PC-9 (cell line): ENCODE results near the gene ABCA6.

Experiments used
- EZH2 ChIP-seq: fragments of 200-600 bp; sonication (generic); IDR thresholded peaks from 2 replicates; pipeline ENCODE4 v1.8.0; 2017; ENCODE audit warnings: antibody characterized with exemption, low read depth
- TF ChIP-seq, protein P1 (sequence below): fragments of 200-600 bp; sonication (generic); conservative IDR thresholded peaks from 2 replicates; pipeline ENCODE4 v1.6.1; 2017; ENCODE audit warnings: mixed run types, antibody characterized with exemption, mild to moderate bottlenecking, moderate library complexity

DNA sequence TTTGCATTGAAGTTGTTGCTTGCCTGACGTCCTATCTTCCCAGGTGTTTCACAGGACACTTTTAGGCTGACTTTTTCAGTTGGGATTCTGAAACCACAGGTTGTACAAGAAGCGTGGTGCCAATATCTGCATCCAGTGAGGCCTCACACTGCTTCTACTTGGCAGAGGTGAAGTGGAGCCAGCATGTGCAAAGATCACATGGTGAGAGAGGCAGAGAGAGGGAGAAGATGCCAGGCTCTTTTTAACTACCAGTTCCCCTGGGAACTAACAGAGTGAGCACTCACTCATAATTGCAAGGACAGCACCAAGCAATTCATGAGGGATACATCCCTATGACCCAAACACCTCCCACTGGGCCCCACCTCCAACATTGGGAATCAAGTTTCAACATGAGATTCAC is 5.8 kb upstream of the ABCA6 start:
- TF ChIP-seq, protein P1, sequence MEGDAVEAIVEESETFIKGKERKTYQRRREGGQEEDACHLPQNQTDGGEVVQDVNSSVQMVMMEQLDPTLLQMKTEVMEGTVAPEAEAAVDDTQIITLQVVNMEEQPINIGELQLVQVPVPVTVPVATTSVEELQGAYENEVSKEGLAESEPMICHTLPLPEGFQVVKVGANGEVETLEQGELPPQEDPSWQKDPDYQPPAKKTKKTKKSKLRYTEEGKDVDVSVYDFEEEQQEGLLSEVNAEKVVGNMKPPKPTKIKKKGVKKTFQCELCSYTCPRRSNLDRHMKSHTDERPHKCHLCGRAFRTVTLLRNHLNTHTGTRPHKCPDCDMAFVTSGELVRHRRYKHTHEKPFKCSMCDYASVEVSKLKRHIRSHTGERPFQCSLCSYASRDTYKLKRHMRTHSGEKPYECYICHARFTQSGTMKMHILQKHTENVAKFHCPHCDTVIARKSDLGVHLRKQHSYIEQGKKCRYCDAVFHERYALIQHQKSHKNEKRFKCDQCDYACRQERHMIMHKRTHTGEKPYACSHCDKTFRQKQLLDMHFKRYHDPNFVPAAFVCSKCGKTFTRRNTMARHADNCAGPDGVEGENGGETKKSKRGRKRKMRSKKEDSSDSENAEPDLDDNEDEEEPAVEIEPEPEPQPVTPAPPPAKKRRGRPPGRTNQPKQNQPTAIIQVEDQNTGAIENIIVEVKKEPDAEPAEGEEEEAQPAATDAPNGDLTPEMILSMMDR = no peak
- no peak for TF ChIP-seq EZH2
